Measurements from ENCODE around the gene NPAS3. TPM values are rescaled to one million over a fixed set of nuclear protein-coding genes. Genes with fewer than 3 reads are reported as not detected.

NPAS3 gene
- total RNA-seq, 1 donor from 2014 or later = 2.4 TPM

DNA sequence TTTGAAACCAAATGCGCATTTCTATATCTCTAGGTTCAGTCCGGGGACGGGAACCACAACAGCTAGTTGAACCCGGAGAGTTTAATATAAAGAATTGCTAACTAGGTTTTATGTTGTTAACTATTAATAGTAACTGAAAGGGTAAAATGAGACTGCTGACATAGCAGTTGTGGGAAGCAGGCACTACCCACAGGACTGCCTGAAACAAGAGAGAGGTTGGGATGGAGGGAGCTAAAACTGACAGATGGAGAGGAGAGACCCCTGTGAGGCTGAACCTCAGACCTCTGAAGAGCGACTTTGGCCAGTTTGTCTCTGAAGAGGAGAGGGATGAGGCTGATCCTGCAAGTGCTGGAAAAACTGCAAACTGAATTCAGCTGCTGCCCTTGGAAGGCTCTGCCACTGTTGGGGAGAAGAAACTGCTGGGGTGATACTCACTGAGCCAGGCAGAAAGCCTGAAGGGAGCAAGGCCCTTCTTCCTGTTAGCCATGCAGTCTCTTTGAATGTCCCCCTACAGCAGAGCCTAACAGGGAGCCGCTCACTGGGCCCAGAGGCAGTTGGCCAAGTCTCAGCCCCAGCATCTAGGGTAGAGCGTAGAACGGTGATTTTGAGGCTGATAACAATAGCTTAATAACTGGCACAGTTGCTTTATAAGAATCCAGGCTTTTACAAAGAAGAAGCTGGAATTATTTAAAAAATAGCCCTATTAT is 172.2 kb downstream of the NPAS3 start:
- peak overlapping the region; percentile 50 for H3K27ac Mint-ChIP-seq (ENCODE audit: unreplicated experiment)
- H3K4me1 Mint-ChIP-seq (ENCODE audit: low read depth, unreplicated experiment) = peaks cover 6% of the 10 kb centered on the region
- no peaks in the 10 kb centered on the region for H3K36me3 Mint-ChIP-seq (ENCODE audit: unreplicated experiment)
- no peaks in the 10 kb centered on the region for H3K9me3 Mint-ChIP-seq (ENCODE audit: unreplicated experiment)
- H3K27me3 Mint-ChIP-seq (ENCODE audit: unreplicated experiment) = no peaks in the 10 kb centered on the region
- no peak overlapping the region for H3K4me3 Mint-ChIP-seq (ENCODE audit: unreplicated experiment)
- TF ChIP-seq, protein P1, sequence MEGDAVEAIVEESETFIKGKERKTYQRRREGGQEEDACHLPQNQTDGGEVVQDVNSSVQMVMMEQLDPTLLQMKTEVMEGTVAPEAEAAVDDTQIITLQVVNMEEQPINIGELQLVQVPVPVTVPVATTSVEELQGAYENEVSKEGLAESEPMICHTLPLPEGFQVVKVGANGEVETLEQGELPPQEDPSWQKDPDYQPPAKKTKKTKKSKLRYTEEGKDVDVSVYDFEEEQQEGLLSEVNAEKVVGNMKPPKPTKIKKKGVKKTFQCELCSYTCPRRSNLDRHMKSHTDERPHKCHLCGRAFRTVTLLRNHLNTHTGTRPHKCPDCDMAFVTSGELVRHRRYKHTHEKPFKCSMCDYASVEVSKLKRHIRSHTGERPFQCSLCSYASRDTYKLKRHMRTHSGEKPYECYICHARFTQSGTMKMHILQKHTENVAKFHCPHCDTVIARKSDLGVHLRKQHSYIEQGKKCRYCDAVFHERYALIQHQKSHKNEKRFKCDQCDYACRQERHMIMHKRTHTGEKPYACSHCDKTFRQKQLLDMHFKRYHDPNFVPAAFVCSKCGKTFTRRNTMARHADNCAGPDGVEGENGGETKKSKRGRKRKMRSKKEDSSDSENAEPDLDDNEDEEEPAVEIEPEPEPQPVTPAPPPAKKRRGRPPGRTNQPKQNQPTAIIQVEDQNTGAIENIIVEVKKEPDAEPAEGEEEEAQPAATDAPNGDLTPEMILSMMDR (IDR thresholded peaks at IDR 0.05; ENCODE audit: partially characterized antibody, unreplicated experiment) = no peak
- DNase-seq = no peak

DNA sequence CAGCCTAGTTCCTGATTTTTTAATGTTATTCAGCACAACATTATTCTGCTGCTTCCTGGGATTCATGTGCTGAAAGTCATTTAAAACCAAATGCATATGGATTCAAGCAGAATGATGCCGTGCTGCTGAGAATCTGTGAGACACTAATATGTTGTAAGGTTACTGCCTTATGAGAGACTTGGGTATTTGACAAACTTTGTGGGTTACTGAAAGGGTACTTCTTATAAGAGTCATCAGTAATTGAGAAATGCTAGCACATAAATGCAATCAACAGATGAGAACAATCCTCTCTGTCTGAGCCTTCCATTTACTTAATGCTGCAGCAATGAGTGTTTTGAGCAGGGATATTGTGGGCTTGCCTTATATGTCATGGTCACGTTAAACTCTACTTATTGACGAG is 175.7 kb downstream of the NPAS3 start:
- Mint-ChIP-seq H3K27me3 (ENCODE audit: unreplicated experiment) (no peaks in the 10 kb centered on the region), H3K9me3 (ENCODE audit: unreplicated experiment) (no peaks in the 10 kb centered on the region), H3K4me3 (ENCODE audit: unreplicated experiment) (no peak overlapping the region), H3K4me1 (ENCODE audit: low read depth, unreplicated experiment) (peaks cover 15% of the 10 kb centered on the region), H3K36me3 (ENCODE audit: unreplicated experiment) (no peaks in the 10 kb centered on the region), H3K27ac (ENCODE audit: unreplicated experiment) (no peak overlapping the region)
- DNase-seq = no peak
- TF ChIP-seq, protein P1 (IDR thresholded peaks at IDR 0.05; ENCODE audit: partially characterized antibody, unreplicated experiment) = no peak

- TF ChIP-seq, protein P1 (IDR thresholded peaks at IDR 0.05; ENCODE audit: partially characterized antibody, unreplicated experiment) = no peak
- no peak for DNase-seq
- Mint-ChIP-seq H3K4me3 (ENCODE audit: unreplicated experiment) (no peak overlapping the region), H3K9me3 (ENCODE audit: unreplicated experiment) (no peaks in the 10 kb centered on the region), H3K27me3 (ENCODE audit: unreplicated experiment) (no peaks in the 10 kb centered on the region), H3K4me1 (ENCODE audit: low read depth, unreplicated experiment) (peaks cover 11% of the 10 kb centered on the region), H3K36me3 (ENCODE audit: unreplicated experiment) (no peaks in the 10 kb centered on the region), H3K27ac (ENCODE audit: unreplicated experiment) (no peak overlapping the region)
These were observed 180.0 kb downstream of the NPAS3 start for GRCh38 chr14:33118668-33119067.

DNA sequence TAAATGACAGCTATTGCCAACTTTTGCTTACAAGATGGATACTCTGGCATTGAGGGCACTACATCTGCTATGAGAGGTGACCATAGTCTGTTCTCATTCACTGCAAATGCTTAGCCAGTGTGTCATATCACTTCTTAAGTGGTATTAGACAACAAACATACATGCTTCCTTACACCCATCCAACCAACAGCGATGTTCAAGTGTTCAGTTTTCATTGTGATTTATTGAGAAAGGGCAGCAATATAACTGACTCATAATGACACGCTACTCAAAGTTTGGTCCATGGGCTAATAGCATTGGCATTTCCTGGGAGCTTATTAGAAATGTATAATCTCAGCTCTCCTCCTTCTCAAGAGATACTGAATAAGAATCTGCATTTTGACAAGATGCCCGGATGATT is 181.7 kb downstream of the NPAS3 start:
- H3K27ac Mint-ChIP-seq (ENCODE audit: unreplicated experiment) = no peak overlapping the region
- no peaks in the 10 kb centered on the region for H3K36me3 Mint-ChIP-seq (ENCODE audit: unreplicated experiment)
- no peak for DNase-seq
- no peak overlapping the region for H3K4me3 Mint-ChIP-seq (ENCODE audit: unreplicated experiment)
- H3K4me1 Mint-ChIP-seq (ENCODE audit: low read depth, unreplicated experiment) = peaks cover 11% of the 10 kb centered on the region
- H3K27me3 Mint-ChIP-seq (ENCODE audit: unreplicated experiment) = no peaks in the 10 kb centered on the region
- no peaks in the 10 kb centered on the region for H3K9me3 Mint-ChIP-seq (ENCODE audit: unreplicated experiment)
- TF ChIP-seq, protein P1 (IDR thresholded peaks at IDR 0.05; ENCODE audit: partially characterized antibody, unreplicated experiment) = no peak

GRCh38 chr14:33120966-33121365 is 182.3 kb downstream of the NPAS3 start:
- Mint-ChIP-seq H3K4me1 (ENCODE audit: low read depth, unreplicated experiment) (peaks cover 11% of the 10 kb centered on the region), H3K4me3 (ENCODE audit: unreplicated experiment) (no peak overlapping the region), H3K36me3 (ENCODE audit: unreplicated experiment) (no peaks in the 10 kb centered on the region), H3K27ac (ENCODE audit: unreplicated experiment) (no peak overlapping the region), H3K27me3 (ENCODE audit: unreplicated experiment) (no peaks in the 10 kb centered on the region), H3K9me3 (ENCODE audit: unreplicated experiment) (no peaks in the 10 kb centered on the region)
- DNase-seq = no peak
- TF ChIP-seq, protein P1 (IDR thresholded peaks at IDR 0.05; ENCODE audit: partially characterized antibody, unreplicated experiment) = no peak

Measured in glutamatergic neuron (in vitro differentiated cells).